Measurements from ENCODE around the gene ARHGAP25.

ARHGAP25 gene

DNA sequence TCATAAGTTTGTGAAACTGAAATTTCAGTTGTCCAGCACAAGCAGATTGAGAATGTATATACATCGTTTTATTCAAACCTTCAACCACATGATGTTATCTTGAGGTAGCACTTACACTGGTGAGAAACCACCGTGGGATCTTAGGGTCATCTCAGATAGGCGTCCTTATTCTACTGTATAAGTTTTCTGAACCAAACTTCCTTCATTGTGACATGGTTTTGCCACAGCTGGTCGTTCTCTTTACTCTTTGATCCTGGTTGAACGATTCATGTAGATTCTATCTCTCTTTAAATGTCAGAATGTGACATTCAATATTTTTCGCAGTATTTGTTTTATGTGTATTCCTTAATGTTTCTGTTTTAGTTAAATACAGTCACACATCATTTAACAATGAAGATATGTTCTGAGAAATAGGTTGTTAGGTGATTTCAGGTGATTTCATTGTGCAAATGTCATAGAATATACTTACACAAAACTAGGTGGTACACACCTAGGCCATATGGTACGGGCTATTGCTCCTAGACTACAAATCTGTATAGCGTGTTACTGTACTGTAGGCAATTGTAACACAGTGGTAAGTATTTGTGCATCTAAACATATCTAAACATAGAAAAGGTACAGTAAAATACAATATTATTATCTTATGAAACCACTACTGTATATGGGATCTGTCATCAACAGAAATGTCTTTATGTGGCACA, 17.9 kb upstream of the ARHGAP25 start:
- DNase-seq (ENCODE audit: low read depth in 2 of 2, low spot score in 1 of 2), result no peak

DNA sequence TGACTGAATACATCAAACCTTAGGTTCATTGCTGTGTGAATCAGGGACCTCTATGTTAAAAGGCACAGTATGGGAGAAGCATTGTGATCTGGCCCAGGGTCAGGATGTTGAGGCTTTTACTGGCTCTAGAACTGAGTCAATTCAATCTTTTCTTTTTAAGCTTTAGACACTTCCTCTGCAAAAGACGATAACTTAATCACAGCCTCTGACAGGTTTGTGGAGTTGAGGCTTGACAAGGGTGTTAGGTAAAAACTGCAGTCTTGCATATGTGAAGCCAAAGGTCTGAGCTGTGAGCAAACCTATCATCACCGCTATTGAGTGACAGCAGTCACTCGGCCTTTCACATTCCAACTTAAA, 17.3 kb upstream of the ARHGAP25 start:
- no peak for DNase-seq (ENCODE audit: low read depth in 2 of 2, low spot score in 1 of 2)

DNA sequence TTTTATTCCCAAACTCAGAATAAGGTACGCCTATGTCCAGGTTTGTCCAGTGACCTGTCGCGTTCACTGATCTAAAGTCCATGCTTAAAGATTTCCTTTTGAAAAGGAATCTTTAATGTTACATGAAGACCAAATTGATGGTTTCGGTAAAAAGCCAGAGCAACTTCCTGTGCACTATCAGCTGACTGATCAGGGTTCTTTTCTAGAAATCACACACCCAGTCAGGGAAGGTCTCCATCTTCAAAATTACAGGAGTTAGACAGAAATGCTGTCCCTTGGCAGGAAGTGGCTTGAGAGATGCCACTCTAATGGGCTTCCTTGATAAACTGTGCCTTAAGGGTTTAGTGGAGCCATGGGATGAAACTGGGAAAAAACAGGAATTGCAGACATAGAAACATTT, 14.7 kb upstream of the ARHGAP25 start:
- DNase-seq (ENCODE audit: low read depth in 2 of 2, low spot score in 1 of 2), result no peak

DNA sequence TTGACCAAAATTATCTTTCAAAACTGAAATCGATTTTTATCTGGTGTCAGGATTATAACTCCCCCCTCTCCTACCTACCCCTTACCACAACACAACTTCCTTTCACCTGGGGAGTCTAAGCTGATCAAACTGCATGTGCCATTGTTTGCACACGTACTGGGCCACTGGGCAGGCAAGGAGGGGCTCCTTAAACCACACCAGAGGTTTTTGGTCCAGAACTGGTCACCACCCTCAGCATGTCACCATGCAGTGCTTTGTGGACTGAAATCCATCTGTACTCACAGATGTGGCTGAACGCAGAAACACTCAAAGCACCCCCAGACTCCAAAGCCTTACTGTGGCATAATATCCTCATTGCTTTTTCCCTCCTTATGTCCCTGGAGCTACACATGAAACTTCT, 13.9 kb upstream of the ARHGAP25 start:
- DNase-seq (ENCODE audit: low read depth in 2 of 2, low spot score in 1 of 2), result no peak

DNA sequence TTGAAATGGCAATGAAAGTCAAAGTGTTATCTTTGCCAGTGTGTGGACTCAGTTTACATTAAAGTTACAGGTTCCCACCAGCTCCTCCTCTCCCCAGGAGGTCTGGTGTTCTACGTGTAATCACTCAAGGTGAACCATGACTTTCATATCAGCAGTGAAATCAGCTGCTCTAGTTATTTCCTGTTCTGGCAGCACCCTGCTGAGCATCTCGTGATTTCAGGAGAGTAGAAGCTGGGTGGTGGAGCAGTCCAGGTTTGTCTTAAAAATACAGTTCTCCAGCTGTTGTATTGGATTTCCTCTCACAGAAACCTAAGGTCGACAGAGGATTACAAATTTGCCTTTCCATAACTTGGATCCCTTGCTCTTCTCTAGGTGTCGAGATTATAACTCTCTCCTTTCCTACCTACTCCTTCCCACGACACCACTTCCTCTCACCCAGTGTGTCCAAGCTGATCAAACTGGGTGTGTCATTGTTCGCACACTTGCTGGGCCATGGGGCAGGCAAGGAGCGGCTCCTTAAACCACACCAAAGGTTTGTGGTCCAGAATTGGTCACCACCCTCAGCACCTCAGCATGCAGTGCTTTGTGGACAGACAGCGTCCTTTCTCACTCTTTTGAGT, 13.0 kb upstream of the ARHGAP25 start:
- DNase-seq (ENCODE audit: low read depth in 2 of 2, low spot score in 1 of 2), result no peak

DNA sequence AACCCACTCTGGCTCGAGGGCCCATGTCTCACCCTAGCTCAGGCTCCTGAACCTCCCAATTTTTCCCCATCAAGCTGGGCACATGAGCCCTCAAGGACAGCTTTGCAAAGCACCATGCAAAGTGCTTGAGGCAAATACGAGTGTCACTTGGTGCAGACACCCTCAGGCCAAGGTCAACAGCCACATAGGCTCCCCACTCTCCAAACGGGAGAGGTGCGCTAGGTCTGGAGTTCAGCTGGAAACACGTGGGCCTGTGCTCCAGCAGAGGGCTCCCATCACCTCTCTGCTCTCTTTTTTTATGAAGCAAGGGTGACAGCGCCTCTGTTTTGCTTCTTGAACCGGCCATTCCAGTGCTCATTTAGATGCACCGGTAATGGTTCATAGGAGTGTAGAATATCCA, 11.9 kb upstream of the ARHGAP25 start:
- no peak for DNase-seq (ENCODE audit: low read depth in 2 of 2, low spot score in 1 of 2)

DNA sequence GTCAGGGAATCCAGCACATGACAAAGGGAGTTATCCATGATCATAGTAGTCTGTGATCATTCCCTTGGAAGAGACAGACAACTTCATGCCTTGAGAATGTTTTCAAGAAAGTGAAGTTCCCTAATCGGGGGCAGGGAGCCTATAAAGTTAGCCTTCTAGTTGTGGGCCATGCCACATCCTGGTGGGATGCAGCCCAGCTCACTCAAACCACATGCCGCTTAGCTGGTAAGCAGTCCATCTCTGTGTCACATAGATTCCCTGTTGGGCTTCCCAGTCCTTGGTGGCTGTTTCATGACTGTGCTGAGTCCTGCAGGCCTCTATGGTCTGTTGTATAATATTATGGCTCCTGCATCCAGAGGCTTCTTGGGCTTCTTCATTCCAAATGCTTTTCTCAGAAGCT, 11.4 kb upstream of the ARHGAP25 start:
- no peak for DNase-seq (ENCODE audit: low read depth in 2 of 2, low spot score in 1 of 2)

DNA sequence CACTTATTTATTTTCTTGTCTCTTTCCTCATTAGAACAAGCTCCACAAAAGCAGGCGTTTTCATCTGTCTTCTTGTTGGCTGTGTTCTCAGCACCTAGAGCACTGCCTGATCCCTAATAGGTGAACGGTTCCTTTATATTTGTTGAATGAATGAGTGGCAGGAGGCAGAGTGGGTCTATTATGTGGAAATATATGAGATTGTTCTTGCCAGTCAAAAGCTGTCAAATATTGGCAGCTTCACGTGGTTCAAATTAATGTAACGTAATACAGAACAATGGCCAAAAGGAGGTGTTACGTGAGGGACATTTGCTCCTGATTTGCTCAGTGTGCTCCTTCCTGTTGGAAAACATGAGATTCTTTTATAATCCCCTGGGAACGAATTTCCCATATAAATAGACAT, 8.5 kb upstream of the ARHGAP25 start:
- DNase-seq (ENCODE audit: low read depth in 2 of 2, low spot score in 1 of 2), result no peak

DNA sequence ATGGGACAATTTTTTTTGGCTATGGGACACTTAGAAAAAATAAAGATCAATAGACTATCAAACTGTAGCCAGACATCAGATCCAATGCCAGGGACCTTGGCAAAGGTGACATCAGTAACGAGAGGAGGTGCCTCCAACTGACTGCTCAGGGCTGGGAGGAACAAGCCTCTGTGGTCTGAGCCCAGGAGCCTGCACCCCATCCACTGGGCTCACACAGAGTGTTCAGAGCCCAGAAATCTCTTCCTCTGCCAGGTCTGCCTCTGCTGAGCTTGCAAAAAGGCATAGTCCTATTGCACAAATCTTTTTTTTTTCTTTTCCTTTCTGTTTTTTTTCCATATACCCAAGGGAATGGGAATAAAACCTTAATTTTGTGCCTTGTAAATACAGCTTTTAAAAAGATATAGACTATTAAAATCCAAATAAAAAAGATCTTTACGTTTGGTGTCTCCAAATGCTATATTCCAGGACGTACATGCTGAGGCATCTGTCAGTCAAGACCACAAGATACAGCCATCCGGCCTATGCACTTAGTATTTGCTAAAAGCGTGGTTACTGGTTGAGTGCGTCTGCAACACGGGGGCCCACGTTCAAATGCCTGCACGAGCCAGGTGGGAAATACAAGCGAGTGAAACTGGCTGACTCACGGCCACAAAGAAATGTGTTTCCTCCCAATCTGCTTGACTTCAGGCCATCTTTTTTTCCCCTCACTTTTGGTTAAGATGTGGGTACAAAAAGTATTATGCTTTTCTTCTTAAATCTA, 7.8 kb upstream of the ARHGAP25 start:
- DNase-seq (ENCODE audit: low read depth in 2 of 2, low spot score in 1 of 2), result peak; percentile 55 to 73

DNA sequence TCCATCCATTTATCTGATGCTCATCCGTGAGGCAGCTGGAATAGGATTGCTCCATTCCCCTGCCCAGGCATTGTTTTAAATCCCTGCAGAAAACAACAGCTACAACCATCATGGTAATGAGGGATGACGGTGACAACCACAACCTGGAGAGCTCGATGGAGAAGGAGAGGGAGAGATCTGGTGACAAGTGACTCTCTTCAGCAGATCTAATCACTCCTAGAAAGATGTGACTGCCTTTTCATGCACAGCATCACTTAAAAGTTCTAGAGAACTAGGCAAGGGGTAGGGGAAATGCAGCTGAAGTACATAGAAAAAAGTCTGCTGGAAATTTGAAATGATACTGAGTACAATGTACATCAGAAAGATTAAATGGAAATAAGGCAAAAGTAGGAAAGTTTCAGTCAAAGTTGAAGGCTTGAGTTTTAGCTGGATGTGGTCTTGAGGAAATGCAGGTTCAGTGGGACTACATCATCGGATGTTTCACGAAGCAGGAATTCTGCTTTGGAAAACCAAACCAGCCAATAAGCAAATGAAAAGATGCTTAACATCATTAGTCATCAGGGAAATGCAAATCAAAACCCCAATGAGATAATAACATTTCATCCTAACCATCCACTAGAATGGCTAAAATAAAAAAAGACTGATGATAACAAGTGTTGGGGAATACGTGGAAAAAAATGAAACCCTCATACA, 6.8 kb upstream of the ARHGAP25 start:
- DNase-seq (ENCODE audit: low read depth in 2 of 2, low spot score in 1 of 2), result no peak

DNA sequence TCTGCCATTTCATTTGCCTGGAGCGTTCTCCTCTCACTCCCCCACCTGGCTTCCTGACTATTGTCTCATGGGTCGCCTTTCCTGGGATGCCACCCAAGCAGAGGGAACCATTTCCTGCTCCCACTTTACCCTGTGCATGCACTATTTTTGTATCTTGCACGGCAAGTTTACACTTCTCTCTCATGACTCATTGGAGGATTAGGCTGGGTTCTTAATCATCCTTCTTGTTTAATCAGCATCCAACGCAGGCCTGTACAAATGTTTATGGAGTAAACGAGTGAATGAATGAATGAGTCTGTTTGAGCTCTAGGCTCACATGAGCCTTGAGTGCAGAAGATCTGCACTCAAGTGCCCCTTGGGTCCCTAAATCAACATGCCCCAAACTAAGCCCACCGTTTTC, 3.8 kb upstream of the ARHGAP25 start:
- no peak for DNase-seq (ENCODE audit: low read depth in 2 of 2, low spot score in 1 of 2)

DNA sequence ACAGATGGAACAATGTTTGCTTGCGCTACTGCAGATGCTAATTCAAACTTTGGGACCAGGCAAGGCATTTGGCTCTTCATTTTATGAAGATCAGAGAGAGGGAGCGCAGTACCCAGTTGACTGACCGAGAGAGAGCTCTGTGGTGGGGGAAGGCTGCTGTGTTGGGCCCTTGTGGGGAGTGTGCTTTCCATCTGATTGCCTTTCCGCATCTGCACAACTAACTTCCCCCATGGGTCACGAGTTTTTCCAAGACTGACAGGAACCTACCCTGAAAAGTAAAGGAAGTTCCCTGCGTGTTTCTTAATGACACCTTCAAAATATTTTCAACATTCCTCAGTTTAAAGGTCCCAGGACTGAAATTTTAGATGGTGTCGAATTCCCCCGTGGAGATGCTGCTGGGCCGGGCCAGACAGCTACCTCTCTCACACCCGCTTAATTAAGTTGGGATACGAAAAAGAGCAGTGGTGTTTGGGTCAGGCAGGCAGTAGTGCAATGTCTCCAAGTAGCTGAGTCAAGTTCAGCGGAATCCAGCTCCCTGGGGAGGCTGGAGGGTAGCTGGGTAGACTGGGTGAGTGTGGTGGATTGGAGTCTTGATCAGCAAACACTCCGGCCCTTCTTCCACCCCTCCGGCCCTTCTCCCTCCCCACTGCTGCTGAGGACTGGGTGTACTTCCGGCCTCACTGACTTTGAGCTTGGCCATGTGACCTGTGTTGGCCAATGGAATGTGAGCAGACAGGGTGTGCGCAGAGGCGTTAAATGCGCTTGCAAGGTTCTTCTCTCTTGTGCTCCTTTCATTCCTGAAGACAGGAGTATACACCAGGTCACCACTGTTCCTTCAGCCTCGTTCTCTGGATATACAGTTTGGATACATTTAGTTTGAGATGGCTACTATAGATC, 2.3 kb upstream of the ARHGAP25 start:
- no peak for DNase-seq (ENCODE audit: low read depth in 2 of 2, low spot score in 1 of 2)

DNA sequence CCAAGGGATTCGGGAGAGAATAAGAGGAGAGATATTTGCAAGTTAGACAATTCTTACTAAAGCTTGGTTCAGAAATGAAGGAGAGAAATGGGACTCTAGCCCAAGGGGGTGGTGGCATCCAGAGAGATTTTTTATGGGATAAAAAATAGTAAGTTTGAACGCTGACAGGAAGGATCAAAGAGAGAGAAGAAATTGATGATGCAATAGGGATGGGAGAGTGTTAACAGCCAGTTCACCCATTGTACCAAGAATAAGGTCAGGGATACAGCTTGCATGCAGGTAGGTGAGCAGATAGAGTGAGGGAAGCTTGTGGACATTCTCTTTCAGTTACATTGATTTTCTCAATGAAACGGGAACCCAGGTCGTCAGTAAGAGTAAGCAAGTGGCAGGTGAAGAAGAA, 1.2 kb upstream of the ARHGAP25 start:
- no peak for DNase-seq (ENCODE audit: low read depth in 2 of 2, low spot score in 1 of 2)

DNA sequence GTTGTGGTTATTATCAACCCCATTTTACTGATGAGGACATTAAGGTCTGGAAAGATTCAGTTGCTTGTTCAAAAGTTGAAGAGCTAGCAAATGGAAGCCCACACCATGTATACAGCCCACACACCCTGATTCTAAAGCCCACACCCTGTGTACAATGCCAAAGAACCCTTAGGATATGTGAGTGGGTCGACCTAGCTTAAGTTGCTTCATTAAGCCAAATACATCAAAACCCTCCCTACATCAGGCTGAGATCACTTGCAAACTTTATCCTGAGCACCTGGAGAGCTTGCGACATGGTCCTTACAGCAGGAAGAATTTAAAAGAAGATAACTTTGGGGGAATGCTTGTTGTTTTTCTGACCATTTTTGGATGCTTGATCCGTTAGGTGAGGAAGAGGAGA, 435 bp upstream of the ARHGAP25 start:
- DNase-seq (ENCODE audit: low read depth in 2 of 2, low spot score in 1 of 2), result no peak

DNA sequence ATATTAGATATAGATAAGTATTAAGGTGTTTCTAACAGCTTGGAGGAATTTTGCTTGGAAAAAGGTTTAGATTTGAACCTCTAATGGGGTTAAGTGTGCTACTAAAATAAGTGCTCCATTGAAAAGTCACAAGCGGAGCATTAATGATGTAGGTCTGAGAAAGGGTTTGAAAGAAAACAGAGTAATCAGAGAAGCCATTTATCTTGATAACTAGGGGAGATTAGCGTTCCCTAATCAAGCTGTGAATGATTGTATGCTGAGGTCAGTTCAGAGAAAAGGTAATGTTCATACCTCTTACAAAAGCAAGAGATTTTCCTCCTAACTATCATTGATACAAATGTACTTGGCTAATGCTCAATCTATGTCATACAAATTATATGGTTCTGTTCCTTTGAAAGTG, 1.5 kb downstream of the ARHGAP25 start:
- no peak for DNase-seq (ENCODE audit: low read depth in 2 of 2, low spot score in 1 of 2)

DNA sequence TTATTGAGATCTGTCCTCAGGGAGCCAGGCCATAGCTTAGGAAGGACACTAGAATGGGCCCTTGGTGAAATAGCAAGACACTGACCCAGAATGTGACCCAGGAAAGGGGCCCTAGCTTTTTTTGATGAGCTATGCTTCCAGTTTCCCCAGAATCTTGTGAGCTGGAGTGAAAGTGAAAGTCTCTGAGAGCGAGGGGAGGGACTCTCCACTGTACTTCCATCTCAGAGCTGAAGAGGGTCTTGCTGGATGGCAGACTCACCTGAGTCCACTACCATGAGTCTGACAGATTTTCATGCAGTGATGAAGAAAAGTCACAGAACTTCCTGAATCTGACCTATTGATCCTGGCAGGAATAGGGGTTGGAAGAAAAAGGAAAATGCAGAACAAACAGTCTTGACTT, 3.1 kb downstream of the ARHGAP25 start:
- DNase-seq (ENCODE audit: low read depth in 2 of 2, low spot score in 1 of 2), result no peak

DNA sequence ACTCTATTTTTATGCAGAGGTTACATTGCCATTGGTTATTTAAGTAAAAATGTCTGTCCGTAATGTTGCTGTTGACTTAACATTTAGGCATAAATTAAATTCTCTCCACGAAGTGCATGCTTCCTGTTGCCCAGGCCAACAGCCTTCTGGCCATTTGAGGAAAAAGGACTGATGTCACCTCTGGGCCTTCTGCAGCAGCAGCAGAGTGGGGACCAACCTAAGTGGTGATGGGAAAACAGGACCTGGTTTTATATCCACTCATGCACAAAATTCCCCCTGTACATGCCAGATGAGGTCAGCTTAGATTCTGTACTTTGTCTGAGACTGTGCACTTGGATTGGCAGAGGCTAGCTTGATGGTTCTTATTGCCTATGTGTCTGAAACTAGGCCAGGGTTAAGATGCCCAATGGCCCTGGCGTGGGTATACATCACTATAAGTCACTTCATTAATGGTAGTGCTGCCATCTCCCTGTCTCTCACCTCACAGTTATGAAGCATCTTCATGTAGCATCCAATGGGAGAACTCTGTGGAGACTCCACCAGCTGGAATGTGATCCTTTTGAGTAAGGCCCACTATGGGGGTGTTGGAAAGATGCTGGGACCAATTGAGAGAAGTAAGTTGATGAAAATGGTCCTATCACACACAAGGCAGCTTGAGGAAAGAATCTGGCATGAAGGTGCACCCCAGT, 4.4 kb downstream of the ARHGAP25 start:
- DNase-seq (ENCODE audit: low read depth in 2 of 2, low spot score in 1 of 2), result no peak

DNA sequence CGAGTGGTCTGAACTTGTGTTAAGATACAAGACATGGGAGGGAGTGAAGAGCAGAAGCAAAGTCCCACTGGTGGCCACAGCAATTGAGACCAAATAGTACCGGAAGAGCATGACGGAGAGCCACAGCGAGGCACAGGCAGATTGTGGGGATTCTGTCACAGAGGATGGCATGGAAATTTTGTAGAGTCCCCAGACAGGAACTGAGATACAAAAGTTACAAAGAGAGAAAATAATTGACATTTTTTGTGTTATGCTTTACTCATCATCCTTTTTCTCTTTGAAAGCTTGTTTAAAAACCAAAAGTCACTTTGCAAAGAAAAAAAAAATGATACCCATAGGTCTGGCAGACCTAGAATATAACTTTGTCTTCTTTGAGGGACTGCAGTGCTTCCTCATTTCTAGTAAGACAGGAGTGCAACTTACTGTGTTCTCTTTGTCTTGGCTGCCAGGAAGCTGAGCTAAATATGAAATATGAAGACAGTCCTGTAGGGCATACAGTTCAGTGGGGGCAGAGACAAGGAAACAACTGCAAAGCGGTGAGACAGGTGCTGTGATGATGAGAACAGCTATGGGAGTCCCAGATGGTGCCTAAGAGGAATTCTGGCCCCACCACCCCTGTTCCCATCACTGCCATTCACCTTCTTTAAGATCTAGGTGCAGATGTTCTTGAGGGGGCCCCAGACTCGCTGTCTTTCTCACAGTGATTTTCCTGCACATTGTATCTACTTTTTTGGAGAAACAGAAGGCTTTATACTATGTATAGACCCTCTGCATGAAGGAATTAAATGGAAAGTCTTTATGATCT, 5.2 kb downstream of the ARHGAP25 start:
- DNase-seq (ENCODE audit: low read depth in 2 of 2, low spot score in 1 of 2), result no peak

DNA sequence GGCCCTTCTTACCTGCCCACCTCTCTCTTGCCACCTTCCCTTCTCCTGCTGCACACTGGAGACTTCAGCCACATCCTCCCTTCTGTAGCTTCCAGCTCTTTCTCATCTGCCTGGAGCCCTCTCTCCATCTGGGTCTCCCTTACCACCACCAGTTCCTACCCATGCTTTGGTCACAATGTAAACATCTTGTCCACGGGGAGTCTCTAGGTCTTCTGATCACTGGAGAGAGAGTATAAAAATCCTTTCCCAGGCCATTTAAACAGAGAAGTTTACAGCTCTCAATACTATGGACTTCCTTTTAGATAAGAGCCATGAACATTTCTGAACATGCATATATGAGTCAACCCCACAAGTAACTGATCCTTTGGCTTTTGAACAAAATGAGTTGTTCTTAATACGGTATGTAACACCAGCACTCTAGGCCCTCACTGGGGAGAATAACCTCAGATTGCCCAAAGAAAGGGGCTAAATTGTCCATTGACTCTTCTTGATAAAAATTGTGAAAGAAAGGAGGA, 5.8 kb downstream of the ARHGAP25 start:
- no peak for DNase-seq (ENCODE audit: low read depth in 2 of 2, low spot score in 1 of 2)
